ENCODE data around the gene ZNF230.

DNA sequence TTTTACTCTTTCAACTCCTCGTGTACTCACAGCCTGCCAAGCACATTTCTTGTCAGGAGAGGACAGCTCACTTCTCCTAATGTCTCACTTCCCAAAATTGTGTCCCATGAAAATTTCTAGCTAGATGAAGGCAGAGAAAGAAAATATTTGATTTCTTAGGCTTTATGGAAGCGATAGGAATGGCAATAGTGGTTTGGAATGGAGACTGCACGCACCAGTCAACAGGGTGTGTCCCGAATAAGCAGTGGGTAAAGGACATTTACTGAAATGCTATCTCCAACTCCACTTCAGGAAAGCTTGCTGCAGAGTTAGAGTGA, 22.1 kb downstream of the ZNF230 start:
- TF ChIP-seq, protein P1, sequence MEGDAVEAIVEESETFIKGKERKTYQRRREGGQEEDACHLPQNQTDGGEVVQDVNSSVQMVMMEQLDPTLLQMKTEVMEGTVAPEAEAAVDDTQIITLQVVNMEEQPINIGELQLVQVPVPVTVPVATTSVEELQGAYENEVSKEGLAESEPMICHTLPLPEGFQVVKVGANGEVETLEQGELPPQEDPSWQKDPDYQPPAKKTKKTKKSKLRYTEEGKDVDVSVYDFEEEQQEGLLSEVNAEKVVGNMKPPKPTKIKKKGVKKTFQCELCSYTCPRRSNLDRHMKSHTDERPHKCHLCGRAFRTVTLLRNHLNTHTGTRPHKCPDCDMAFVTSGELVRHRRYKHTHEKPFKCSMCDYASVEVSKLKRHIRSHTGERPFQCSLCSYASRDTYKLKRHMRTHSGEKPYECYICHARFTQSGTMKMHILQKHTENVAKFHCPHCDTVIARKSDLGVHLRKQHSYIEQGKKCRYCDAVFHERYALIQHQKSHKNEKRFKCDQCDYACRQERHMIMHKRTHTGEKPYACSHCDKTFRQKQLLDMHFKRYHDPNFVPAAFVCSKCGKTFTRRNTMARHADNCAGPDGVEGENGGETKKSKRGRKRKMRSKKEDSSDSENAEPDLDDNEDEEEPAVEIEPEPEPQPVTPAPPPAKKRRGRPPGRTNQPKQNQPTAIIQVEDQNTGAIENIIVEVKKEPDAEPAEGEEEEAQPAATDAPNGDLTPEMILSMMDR (IDR thresholded peaks at IDR 0.05; ENCODE audit: low read depth, low read length, missing input control) = no peak
- TF ChIP-seq SP1 (IDR thresholded peaks at IDR 0.05) (no peak), TAF1 (conservative IDR thresholded peaks at IDR 0.05) (no peak), EGR1 (IDR thresholded peaks at IDR 0.05; ENCODE audit: low read depth in 2 of 2) (no peak), GABPA (IDR thresholded peaks at IDR 0.05 in 1 of 2, conservative IDR thresholded peaks at IDR 0.05 in 1 of 2) (no peak)
